WTC11 (cell line): ENCODE results near the gene GPS2. TPM values are rescaled to one million over a fixed set of nuclear protein-coding genes. Genes with fewer than 3 reads are reported as not detected.

Experiments
- ATAC-seq: fragments of 200-7000 bp; cut with Tn5 transposase; 2 replicates; pipeline ENCODE4 v1.10.0; 2021; ENCODE audit warnings: mild to moderate bottlenecking, moderate library complexity
- CTCF ChIA-PET: fragments of 300-600 bp; sonication (Branson Sonifier 250); formaldehyde crosslinking; loops from one replicate; lab custom pipeline; 2021; ENCODE audit warnings: antibody characterized with exemption; lab: Charles Lee
- POLR2A ChIA-PET: fragments of 350-600 bp; sonication (Branson Sonifier 250); formaldehyde crosslinking; loops from one replicate; lab custom pipeline; 2021; ENCODE audit warnings: antibody characterized with exemption; lab: Charles Lee
- DNase-seq: peaks from one replicate; pipeline ENCODE4 v3.0.0; 2021; ENCODE audit warnings: low spot score
- H3K27ac Mint-ChIP-seq: 2 replicates; pipeline ENCODE4 v1.8.0; 2021; ENCODE audit warnings: mixed read lengths
- H3K27me3 Mint-ChIP-seq: 2 replicates; pipeline ENCODE4 v1.8.0; 2021; ENCODE audit warnings: low read depth, mild to moderate bottlenecking, moderate library complexity, mixed read lengths
- H3K36me3 Mint-ChIP-seq: 2 replicates; pipeline ENCODE4 v1.8.0; 2021; ENCODE audit warnings: mixed read lengths
- H3K4me1 Mint-ChIP-seq: 2 replicates; pipeline ENCODE4 v1.8.0; 2022; ENCODE audit warnings: mixed read lengths
- H3K4me3 Mint-ChIP-seq: 2 replicates; pipeline ENCODE4 v1.8.0; 2021; ENCODE audit warnings: mild to moderate bottlenecking, moderate library complexity, mixed read lengths
- H3K9me3 Mint-ChIP-seq: 2 replicates; pipeline ENCODE4 v1.8.0; 2021; ENCODE audit warnings: mixed read lengths
- CREM ChIP-seq: sonication (generic); formaldehyde crosslinking; IDR thresholded peaks from 2 replicates; pipeline ENCODE4 v1.8.1; 2022; ENCODE audit warnings: mild to moderate bottlenecking, missing genetic modification reagents, moderate library complexity
- ETV6 ChIP-seq: sonication (generic); formaldehyde crosslinking; IDR thresholded peaks from 2 replicates; pipeline ENCODE4 v1.8.1; 2022; ENCODE audit warnings: mild to moderate bottlenecking, missing genetic modification reagents
- FOXP1 ChIP-seq: sonication (generic); formaldehyde crosslinking; IDR thresholded peaks from 2 replicates; pipeline ENCODE4 v1.8.0; 2022; ENCODE audit warnings: missing genetic modification reagents, mild to moderate bottlenecking, moderate library complexity, borderline replicate concordance
- GTF2I ChIP-seq: fragments of 250-450 bp; sonication (Bioruptor Pico); conservative IDR thresholded peaks from 2 replicates; pipeline ENCODE4 v1.4.0; 2021; ENCODE audit warnings: mild to moderate bottlenecking
- KAT7 ChIP-seq: sonication (generic); formaldehyde crosslinking; IDR thresholded peaks from 2 replicates; pipeline ENCODE4 v1.8.1; 2023; ENCODE audit warnings: missing genetic modification reagents, mild to moderate bottlenecking, borderline replicate concordance
- NFYB ChIP-seq: sonication (generic); formaldehyde crosslinking; conservative IDR thresholded peaks from 2 replicates; pipeline ENCODE4 v1.8.0; 2022; ENCODE audit warnings: low read depth, missing genetic modification reagents
- TCF7 ChIP-seq: sonication (generic); formaldehyde crosslinking; IDR thresholded peaks from 2 replicates; pipeline ENCODE4 v1.8.0; 2022; ENCODE audit warnings: mild to moderate bottlenecking, low read depth, missing genetic modification reagents, moderate library complexity
- ZNF138 ChIP-seq: sonication (generic); formaldehyde crosslinking; conservative IDR thresholded peaks from 2 replicates; pipeline ENCODE4 v1.8.1; 2022; ENCODE audit warnings: mild to moderate bottlenecking, moderate library complexity, missing genetic modification reagents
- ZNF317 ChIP-seq: sonication (generic); formaldehyde crosslinking; IDR thresholded peaks from 2 replicates; pipeline ENCODE4 v1.8.1; 2023; ENCODE audit warnings: low read depth, mild to moderate bottlenecking, moderate library complexity, missing genetic modification reagents, borderline replicate concordance
- ZNF396 ChIP-seq: fragments of 250-450 bp; sonication (Bioruptor Pico); IDR thresholded peaks from 2 replicates; pipeline ENCODE4 v1.8.0; 2021; ENCODE audit warnings: mild to moderate bottlenecking, moderate library complexity, borderline replicate concordance
- total RNA-seq: library from RNA; stranded (reverse); gene quantifications from 3 replicates; pipeline ENCODE4 v1.2.3, GENCODE V29; 2021
- TF ChIP-seq, protein P1 (sequence below): sonication (generic); formaldehyde crosslinking; IDR thresholded peaks from 2 replicates; pipeline ENCODE4 v1.8.0; 2022; ENCODE audit warnings: mild to moderate bottlenecking, missing genetic modification reagents
- TF ChIP-seq, protein P2 (sequence below): sonication (generic); formaldehyde crosslinking; IDR thresholded peaks from 2 replicates; pipeline ENCODE4 v1.8.1; 2022; ENCODE audit warnings: low read depth, missing genetic modification reagents, borderline replicate concordance
- TF ChIP-seq, protein P3 (sequence below): sonication (generic); formaldehyde crosslinking; conservative IDR thresholded peaks from 2 replicates; pipeline ENCODE4 v1.8.1; 2023; ENCODE audit warnings: mild to moderate bottlenecking, low read depth, missing genetic modification reagents, moderate library complexity
- TF ChIP-seq, protein P4 (sequence below): sonication (generic); formaldehyde crosslinking; IDR thresholded peaks from 2 replicates; pipeline ENCODE4 v1.8.1; 2023; ENCODE audit warnings: mild to moderate bottlenecking, missing genetic modification reagents
- TF ChIP-seq, protein P5 (sequence below): fragments of 250-450 bp; sonication (Bioruptor Pico); IDR thresholded peaks from 2 replicates; pipeline ENCODE4 v1.9.0; 2021; ENCODE audit warnings: mild to moderate bottlenecking
- TF ChIP-seq, protein P6 (sequence below): sonication (generic); formaldehyde crosslinking; IDR thresholded peaks from 2 replicates; pipeline ENCODE4 v1.8.0; 2022; ENCODE audit warnings: mild to moderate bottlenecking, missing genetic modification reagents
- TF ChIP-seq, protein P7 (sequence below): sonication (generic); formaldehyde crosslinking; IDR thresholded peaks from 2 replicates; pipeline ENCODE4 v1.8.1; 2023; ENCODE audit warnings: mild to moderate bottlenecking, moderate library complexity, missing genetic modification reagents

GPS2 gene
- total RNA-seq, 1 experiment from 2014 or later, result 55.9 TPM

DNA sequence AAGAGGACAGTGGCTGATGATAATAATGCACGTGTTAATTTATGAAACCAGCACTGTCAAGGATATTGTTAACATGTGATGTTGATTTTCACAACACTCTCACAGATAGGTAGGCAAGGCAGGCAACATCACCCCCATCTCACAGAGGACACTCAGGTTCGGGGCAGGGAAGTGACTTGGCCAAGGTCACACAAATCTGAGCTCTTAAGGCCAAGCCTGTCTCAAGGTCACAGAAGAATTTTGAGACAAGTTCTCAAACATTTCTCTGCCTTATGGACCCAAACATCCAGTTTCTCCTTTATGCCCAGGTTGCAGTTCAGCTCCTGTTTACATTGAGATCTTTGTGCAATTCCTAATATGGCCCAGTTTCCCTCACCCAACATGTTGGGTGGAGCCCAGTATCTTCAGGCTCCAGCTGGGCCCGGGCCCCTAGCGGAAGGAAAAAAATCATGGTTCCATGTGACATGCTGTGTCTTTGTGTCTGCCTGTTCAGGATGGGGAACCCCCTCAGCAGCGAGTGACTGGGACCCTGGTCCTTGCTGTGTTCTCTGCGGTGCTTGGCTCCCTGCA, 32.3 kb downstream of the GPS2 start:
- DNase-seq (no peak), ATAC-seq (no peak)
- Mint-ChIP-seq H3K4me1 (peaks cover 20% of the 10 kb centered on the region), H3K9me3 (no peaks in the 10 kb centered on the region), H3K27me3 (peaks cover 21% of the 10 kb centered on the region), H3K4me3 (peak overlapping the region; percentile 82), H3K36me3 (no peaks in the 10 kb centered on the region), H3K27ac (no peak overlapping the region)
- ChIA-PET POLR2A (interaction anchor here (1.1 to 1.7 kb wide), 3 partner anchors 11 to 65 kb away, joined by 3 to 4 read pairs (median 3); no protein-coding TSS in a partner anchor), CTCF (interaction anchor here (0.6 to 7.0 kb wide), 8 partner anchors 14 to 237 kb away, joined by 3 to 119 read pairs (median 8); partner anchors contain the start of genes GABARAP and TMEM95)
- no peak for TF ChIP-seq ZNF317 (CRISPR knock-in tag)
- no peak for TF ChIP-seq CREM (CRISPR knock-in tag)
- no peak for TF ChIP-seq ZNF138
- no peak for TF ChIP-seq TCF7 (CRISPR knock-in tag)
- TF ChIP-seq, protein P1, sequence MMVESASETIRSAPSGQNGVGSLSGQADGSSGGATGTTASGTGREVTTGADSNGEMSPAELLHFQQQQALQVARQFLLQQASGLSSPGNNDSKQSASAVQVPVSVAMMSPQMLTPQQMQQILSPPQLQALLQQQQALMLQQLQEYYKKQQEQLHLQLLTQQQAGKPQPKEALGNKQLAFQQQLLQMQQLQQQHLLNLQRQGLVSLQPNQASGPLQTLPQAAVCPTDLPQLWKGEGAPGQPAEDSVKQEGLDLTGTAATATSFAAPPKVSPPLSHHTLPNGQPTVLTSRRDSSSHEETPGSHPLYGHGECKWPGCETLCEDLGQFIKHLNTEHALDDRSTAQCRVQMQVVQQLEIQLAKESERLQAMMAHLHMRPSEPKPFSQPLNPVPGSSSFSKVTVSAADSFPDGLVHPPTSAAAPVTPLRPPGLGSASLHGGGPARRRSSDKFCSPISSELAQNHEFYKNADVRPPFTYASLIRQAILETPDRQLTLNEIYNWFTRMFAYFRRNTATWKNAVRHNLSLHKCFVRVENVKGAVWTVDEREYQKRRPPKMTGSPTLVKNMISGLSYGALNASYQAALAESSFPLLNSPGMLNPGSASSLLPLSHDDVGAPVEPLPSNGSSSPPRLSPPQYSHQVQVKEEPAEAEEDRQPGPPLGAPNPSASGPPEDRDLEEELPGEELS, result no peak
- TF ChIP-seq, protein P2, sequence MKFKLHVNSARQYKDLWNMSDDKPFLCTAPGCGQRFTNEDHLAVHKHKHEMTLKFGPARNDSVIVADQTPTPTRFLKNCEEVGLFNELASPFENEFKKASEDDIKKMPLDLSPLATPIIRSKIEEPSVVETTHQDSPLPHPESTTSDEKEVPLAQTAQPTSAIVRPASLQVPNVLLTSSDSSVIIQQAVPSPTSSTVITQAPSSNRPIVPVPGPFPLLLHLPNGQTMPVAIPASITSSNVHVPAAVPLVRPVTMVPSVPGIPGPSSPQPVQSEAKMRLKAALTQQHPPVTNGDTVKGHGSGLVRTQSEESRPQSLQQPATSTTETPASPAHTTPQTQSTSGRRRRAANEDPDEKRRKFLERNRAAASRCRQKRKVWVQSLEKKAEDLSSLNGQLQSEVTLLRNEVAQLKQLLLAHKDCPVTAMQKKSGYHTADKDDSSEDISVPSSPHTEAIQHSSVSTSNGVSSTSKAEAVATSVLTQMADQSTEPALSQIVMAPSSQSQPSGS, result no peak
- no peak for TF ChIP-seq GTF2I (CRISPR knock-in tag)

DNA sequence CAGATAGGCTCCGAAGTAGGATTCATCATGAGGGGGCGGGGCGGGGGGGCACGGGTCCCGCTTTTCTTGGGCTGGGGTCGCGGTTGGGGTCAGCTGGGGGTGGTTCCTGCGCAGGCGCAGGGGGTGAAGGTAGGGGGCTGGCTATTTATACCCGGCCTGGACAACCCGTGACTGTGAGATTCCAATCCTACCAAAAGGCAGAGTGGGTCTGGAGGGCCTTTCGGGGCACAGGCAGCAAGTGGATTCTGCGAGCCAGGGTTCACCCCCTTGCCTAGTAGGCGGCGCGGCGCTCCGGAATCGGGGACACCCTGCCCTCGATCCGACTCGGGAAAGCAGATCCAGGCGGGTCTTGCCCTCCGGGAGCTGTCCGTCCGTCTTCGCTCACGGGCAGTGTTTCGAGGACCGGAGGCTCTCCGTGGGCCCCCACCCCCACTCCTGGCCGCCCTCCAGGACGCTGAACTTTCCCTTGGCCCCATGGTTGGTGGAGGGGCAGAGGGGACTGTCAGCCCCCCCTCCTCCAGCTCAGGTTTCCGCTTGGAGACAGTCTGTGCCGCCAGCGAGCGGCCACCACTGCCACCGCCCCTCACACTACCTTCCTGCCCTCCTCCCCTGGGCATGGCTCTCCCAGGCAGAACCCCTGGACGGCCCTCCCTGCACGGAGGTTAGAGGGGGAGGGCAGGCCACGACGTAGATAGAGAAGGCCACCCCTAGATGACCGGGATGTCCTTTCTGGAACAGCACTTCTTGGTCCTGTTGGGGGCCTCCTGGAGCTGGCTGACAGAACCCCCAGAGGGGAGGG, 33.0 kb downstream of the GPS2 start:
- POLR2A ChIA-PET, result interaction anchor here (0.7 to 1.7 kb wide), 7 partner anchors 12 to 266 kb away, joined by 3 to 8 read pairs (median 4); partner anchors contain the start of gene GABARAP
- peak; percentile 1; the same call in 1 of the 2 replicates for ATAC-seq
- TF ChIP-seq, protein P3, sequence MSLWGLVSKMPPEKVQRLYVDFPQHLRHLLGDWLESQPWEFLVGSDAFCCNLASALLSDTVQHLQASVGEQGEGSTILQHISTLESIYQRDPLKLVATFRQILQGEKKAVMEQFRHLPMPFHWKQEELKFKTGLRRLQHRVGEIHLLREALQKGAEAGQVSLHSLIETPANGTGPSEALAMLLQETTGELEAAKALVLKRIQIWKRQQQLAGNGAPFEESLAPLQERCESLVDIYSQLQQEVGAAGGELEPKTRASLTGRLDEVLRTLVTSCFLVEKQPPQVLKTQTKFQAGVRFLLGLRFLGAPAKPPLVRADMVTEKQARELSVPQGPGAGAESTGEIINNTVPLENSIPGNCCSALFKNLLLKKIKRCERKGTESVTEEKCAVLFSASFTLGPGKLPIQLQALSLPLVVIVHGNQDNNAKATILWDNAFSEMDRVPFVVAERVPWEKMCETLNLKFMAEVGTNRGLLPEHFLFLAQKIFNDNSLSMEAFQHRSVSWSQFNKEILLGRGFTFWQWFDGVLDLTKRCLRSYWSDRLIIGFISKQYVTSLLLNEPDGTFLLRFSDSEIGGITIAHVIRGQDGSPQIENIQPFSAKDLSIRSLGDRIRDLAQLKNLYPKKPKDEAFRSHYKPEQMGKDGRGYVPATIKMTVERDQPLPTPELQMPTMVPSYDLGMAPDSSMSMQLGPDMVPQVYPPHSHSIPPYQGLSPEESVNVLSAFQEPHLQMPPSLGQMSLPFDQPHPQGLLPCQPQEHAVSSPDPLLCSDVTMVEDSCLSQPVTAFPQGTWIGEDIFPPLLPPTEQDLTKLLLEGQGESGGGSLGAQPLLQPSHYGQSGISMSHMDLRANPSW, result no peak
- TF ChIP-seq, protein P4, sequence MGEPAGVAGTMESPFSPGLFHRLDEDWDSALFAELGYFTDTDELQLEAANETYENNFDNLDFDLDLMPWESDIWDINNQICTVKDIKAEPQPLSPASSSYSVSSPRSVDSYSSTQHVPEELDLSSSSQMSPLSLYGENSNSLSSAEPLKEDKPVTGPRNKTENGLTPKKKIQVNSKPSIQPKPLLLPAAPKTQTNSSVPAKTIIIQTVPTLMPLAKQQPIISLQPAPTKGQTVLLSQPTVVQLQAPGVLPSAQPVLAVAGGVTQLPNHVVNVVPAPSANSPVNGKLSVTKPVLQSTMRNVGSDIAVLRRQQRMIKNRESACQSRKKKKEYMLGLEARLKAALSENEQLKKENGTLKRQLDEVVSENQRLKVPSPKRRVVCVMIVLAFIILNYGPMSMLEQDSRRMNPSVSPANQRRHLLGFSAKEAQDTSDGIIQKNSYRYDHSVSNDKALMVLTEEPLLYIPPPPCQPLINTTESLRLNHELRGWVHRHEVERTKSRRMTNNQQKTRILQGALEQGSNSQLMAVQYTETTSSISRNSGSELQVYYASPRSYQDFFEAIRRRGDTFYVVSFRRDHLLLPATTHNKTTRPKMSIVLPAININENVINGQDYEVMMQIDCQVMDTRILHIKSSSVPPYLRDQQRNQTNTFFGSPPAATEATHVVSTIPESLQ (CRISPR knock-in tag), result no peak
- TF ChIP-seq ETV6, result no peak
- TF ChIP-seq, protein P1, result 0 out of 2 replicates have a peak, but pooled peaks have one; percentile 25
- TF ChIP-seq, protein P5, sequence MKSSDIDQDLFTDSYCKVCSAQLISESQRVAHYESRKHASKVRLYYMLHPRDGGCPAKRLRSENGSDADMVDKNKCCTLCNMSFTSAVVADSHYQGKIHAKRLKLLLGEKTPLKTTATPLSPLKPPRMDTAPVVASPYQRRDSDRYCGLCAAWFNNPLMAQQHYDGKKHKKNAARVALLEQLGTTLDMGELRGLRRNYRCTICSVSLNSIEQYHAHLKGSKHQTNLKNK (CRISPR knock-in tag), result no peak
- 0 out of 2 replicates have a peak, but pooled peaks have one; percentile 21 for TF ChIP-seq FOXP1 (CRISPR knock-in tag)
- TF ChIP-seq, protein P6, sequence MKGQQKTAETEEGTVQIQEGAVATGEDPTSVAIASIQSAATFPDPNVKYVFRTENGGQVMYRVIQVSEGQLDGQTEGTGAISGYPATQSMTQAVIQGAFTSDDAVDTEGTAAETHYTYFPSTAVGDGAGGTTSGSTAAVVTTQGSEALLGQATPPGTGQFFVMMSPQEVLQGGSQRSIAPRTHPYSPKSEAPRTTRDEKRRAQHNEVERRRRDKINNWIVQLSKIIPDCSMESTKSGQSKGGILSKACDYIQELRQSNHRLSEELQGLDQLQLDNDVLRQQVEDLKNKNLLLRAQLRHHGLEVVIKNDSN, result no peak
- no peak for TF ChIP-seq NFYB (CRISPR knock-in tag)
- TF ChIP-seq, protein P7, sequence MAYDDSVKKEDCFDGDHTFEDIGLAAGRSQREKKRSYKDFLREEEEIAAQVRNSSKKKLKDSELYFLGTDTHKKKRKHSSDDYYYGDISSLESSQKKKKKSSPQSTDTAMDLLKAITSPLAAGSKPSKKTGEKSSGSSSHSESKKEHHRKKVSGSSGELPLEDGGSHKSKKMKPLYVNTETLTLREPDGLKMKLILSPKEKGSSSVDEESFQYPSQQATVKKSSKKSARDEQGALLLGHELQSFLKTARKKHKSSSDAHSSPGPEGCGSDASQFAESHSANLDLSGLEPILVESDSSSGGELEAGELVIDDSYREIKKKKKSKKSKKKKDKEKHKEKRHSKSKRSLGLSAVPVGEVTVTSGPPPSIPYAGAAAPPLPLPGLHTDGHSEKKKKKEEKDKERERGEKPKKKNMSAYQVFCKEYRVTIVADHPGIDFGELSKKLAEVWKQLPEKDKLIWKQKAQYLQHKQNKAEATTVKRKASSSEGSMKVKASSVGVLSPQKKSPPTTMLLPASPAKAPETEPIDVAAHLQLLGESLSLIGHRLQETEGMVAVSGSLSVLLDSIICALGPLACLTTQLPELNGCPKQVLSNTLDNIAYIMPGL, result no peak; the same call in 1 of the 2 replicates
- no peak for TF ChIP-seq ZNF396
- no peak for TF ChIP-seq CREM (CRISPR knock-in tag)
- TF ChIP-seq KAT7, result no peak

More for the DNA sequence above, 33.0 kb downstream of the GPS2 start:
- H3K9me3 Mint-ChIP-seq, result no peaks in the 10 kb centered on the region
- peak overlapping the region; percentile 82 for H3K4me3 Mint-ChIP-seq
- H3K36me3 Mint-ChIP-seq, result no peaks in the 10 kb centered on the region
- peaks cover 21% of the 10 kb centered on the region for H3K27me3 Mint-ChIP-seq
- no peak overlapping the region for H3K27ac Mint-ChIP-seq
- CTCF ChIA-PET, result interaction anchor here (0.6 to 7.0 kb wide), 21 partner anchors 9 to 307 kb away, joined by 3 to 119 read pairs (median 10); partner anchors contain the start of genes ACAP1, GABARAP, NEURL4 and SOX15
- DNase-seq, result peak; percentile 41
- peaks cover 20% of the 10 kb centered on the region for H3K4me1 Mint-ChIP-seq
